Measurements from ENCODE around the gene PJA1.

Gene PJA1

GRCh38 chrX:69165087-69165651 is at the start of gene PJA1:
Gene PJA1 (minus strand): TSS chrX:69165453. CDS start chrX:69163073, 2,380 bp downstream.
- peak; percentile 59 for DNase-seq

DNA sequence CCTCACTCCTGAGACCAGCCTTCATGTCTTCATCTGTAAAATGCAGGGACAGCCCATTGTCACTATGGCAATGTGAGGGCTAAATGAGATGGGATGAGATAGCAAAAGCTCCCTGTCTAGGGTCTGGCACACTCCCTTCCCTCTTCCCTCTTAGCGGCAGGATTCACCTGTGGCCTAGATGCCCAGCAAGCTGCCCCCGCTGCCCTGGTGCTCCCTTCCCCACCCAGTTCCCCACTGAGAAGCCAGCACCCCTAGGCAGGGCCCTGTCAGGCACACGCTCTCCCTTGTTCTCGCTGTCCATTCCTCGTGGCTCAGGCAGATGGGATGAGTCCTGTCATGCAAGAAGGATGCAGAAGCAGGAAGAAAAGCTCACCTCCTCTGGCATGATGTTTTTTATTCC is 49.2 kb upstream of the PJA1 start:
- DNase-seq, result no peak

DNA sequence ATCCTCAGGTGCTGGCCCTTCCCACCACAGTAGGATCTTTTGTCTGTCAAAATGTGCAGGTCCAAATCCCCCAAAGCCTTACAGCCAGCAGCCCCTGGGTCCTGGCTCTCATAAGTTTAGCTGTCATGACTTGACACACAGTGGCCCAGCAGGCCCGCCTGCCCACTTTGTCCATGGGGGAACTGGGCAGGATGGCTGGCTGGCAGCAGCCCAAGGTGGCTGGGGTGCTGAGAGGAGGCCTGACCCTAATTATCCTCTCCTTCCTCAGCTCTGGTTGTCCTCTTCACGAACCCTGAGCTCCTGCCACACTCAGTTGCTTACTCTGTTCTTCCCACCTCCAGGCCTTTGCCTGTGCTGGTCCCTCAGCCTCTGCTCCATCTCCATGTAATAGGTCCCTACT is 46.4 kb upstream of the PJA1 start:
- no peak for DNase-seq

- DNase-seq, result no peak
These were observed 45.3 kb upstream of the PJA1 start for GRCh38 chrX:69210581-69210980.

- no peak for DNase-seq
These were observed 42.0 kb upstream of the PJA1 start for GRCh38 chrX:69207216-69207615.

GRCh38 chrX:69203638-69204037 is 38.4 kb upstream of the PJA1 start:
- no peak for DNase-seq

GRCh38 chrX:69197690-69198089 is 32.4 kb upstream of the PJA1 start:
- DNase-seq, result no peak

DNA sequence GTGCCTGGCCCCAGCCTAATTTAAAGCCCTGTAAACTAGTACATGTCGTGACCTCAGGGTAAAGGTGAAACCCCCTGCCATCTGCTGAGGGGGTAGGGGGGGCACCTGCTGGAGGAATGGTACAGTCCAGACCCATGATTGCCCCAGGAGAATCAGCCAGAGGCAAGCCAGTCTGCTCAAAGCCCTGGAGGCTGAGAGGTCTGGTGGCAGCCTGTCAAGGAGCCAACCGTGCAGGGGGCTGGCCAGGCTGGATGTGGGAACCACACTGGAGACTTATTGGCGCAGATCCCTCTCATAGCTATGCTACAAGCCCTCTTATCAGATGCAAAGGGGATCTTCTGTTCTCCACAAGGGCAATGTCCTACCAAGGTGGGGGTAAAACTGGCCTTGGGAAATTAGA is 31.4 kb upstream of the PJA1 start:
- no peak for DNase-seq

DNA sequence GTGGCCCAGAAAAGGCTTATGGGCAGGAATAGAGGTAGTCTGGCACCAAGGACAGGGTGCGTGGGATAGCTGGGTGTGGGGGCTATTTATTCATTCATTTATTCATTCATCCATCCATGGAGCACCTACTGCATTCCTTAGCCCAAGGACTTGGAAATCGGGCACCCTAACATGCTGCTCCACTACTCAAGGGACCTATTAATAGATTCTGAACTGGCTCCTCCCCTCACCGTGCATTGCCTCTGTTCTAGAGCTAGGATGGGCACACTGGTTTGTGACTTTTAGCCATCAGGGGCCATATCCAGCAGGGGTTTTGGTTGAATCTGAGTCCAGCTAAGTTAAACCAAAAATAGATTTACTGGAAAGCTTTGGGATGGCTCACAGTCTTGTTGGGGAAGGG is 30.6 kb upstream of the PJA1 start:
- DNase-seq, result no peak

DNA sequence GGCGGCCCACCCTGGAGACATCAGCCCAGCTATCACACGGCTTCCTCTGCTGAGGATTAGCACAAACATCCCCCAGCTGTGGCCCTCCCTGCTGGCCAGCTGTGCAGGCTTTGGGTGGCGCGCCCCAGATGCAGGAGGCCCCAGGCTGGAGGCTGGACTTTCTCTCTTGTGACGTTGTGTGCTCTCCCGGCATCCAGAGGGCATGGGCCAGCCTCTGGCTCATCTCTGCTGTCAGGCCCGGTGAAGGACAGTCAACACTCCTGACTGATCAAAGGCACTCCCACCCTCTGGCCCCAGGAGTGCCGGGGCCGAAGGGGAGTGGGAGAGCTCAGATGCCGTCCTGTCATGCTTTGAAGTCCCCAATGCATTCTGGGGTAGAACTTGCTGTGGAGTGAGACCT is 29.9 kb upstream of the PJA1 start:
- no peak for DNase-seq

- no peak for DNase-seq
These were observed 27.4 kb upstream of the PJA1 start for GRCh38 chrX:69192603-69193002.

DNA sequence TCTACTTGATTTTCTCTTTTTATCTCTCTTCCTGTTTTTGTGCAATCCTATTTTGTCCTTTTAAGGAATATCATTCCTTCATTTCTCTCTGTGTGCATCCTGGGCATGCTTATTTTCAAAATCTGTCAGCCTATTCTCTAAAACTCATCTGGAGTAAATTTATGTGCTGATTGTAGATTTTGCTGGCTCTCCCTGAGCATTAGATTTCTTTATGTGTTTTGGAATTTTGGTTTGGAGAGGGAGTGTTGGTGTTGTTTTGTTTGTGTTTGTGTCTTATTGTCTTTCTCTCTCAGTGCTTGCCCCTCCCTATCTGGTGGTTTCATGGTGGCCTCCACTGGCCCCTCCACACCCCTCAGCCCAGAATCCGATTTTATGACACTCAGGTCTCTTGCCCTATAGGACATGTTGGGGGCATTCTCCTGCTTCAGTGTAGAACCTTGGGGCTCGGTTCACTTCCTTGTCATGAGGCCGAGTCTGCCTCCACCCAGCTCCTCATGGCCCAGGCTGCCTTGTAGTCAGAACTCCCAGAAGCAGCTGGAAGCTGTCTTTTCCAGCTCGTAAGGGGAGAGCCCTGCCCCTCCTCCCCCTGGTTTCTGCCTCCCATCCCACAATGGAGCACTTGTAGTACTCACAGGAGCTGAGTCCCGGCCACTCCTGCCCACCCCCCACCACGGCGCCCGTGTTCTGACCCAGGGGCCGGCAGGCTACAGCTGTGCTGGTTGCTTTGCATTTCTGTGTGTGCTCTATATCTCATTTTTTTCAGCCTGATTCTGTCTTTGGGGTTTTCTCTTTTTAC is 24.5 kb upstream of the PJA1 start:
- no peak for DNase-seq

DNA sequence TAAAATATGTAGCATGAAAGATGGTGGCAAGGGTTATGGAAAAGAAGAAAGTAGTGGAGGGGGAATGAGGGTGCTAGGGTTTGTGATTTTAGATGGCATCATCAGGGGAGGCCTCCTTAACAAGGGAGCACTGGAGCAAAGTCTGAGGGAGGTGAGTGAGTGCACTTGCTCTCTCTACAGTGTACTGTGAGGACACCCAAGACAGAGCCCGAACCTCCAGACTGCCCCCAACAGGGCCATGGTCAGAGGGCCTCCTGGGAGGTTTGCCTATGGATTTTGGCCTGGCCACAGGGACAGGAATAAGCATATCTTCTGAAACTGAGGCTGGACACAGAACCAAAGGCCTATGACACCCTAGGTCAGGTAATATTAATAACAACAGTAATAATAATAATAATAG is 21.4 kb upstream of the PJA1 start:
- DNase-seq, result no peak

DNA sequence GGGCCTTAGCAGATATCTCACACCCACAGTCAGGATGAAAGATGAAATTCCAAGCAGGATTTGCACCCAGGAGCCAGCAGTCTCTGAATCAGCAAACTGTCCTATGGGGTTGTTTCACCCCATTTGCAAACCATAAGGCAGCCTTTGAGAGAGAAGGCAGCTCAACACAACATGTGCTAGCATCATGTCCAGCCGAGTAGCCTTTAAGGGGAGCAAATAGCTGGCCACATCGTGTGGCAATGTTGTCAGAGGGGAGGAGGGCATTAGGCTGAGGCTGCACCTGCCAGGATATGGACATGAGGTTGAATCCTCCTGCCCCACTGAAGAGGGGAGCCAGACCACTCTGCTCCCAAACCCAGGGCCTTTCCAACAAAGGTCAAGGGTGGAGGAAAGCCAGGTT is 20.6 kb upstream of the PJA1 start:
- no peak for DNase-seq

GRCh38 chrX:69185141-69185540 is 19.9 kb upstream of the PJA1 start:
- DNase-seq, result no peak

DNA sequence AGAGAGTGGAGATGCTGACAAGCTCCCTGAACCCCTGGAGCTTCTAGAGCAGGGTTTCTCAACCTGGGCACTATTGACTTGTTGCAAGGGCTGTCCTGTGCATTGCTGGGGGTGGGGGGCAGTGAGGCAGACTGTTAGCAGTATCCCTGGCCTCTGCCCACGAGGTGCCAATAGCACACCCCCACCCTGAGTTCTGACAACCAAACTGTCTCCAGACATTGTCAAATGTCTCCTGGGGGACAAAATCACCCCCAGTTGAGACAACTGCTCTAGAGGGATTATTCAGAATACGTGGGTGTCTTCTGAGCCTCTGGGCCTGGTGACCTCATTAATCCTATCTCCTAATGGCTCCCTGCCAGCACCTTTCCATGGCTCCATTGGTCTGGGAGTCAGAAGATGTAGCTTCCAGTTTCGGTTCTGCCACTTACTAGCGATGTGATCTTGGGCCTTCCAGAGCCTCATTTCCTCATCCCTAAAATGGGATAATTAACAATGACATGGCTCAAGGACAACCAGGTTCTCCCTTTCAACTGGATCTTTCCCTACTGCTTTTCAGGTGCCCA is 17.6 kb upstream of the PJA1 start:
- DNase-seq, result no peak

DNA sequence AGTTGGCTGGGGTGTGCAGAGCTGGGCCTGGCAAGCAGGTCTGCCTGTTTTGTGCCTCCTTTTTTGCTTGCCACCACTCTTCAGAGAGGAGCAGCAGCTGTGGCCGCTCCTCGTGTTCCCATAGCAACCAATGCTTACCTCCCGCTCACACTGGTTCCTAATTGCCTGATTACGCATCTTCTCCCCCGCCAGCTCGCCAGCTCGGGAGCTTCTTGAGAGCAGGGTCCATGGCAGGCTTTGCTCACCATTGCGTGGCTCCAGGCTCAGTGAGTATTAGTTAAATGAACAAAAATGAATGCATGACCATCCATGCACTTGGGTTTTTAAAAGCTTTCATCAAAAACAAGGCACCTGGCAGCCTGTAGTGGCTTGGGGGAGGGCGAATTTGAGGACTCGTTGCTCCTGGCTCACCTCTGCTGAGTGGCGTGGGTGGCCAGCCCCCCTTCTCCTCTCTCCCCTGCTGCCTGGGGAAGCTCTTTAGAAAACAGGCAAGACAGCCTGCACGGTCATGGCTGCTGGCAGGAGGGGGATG is 14.2 kb upstream of the PJA1 start:
- no peak for DNase-seq

GRCh38 chrX:69178592-69178991 is 13.3 kb upstream of the PJA1 start:
- no peak for DNase-seq

DNA sequence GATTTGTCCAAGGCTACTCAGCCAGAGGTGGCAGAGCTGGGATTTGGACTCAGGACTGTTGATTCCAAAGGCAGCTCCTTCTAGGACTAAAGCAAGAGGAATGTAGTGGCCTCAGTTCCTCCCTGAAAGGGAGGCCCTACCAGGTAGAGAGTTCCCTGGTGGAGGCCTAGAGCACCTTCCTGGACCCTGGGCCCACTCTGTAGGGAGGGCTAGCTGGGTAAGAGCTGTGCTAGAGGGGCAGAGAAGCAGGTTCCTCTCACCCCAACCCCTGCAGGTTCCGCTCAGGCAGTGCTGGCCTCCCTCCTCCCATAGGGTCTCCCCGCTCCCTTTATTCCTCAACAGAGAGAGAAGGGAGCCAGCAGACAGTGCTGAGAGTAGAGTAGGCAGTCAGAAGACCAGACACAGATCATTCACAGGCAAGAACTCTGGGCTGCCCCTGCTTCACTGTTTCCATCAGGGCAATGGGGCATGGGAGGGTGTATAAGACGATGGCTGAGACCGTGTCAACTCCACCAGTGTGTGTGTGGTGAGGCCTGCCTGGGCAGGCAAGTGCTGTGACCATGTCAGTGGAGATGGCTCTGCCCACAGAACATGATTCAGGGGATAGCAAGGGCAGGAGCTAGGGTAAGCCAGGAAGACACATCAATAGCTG is 12.4 kb upstream of the PJA1 start:
- DNase-seq, result no peak

GRCh38 chrX:69176053-69176452 is 10.8 kb upstream of the PJA1 start:
- DNase-seq, result no peak

GRCh38 chrX:69173906-69174305 is 8.7 kb upstream of the PJA1 start:
- DNase-seq, result no peak

DNA sequence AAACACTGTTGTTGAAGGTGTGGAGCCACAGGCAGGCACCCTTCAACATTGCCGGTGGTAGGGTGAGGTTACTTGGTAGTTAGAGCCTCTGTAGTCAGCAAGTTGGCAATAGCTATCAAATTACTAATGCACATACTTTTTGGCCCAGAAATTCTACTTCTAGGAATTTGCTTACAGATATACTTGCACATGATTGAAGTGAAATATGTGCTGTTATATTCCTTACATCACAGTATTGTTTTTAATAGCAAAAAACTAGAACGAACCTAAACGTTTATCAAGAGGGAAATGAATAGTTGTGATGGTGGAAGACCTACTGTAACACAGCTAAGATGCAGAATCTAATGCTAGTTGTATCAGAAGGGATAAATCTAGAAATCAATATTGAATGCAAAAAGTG is 7.7 kb upstream of the PJA1 start:
- DNase-seq, result no peak

DNA sequence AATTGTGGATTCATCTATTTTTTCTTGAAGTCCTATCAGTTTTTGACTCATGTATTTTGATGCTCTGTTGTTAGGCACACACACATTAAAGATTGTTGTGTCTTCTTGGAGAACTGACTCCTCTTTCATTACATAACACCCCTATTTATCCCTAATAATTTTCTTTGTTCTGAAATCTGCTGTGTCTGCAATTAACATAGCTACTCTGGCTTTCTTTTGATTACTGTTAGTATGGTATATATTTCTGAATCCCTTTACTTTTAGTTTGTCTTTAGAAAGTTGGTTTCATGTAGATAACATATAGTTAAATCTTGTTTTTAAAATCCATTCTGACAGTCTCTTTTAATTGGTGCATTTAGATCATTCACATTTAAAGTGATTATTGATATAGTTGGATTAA is 5.1 kb upstream of the PJA1 start:
- no peak for DNase-seq

All from stimulated activated CD4-positive, alpha-beta T cell treated with anti-CD3 and anti-CD28 coated beads, Interleukin-12 subunit alpha, Interleukin-12 subunit beta, amount 100 ng/mL, for 4 hours (primary cell).